GM18867 (cell line): ENCODE measurements around the gene HMOX2.

Experiments used
- ATAC-seq: cut with Tn5 transposase; IDR thresholded peaks from one replicate; pipeline ENCODE4 v1.9.1; 2021; ENCODE audit warnings: mild to moderate bottlenecking, moderate library complexity; ENCODE audit not compliant: unreplicated experiment

The HMOX2 gene

DNA sequence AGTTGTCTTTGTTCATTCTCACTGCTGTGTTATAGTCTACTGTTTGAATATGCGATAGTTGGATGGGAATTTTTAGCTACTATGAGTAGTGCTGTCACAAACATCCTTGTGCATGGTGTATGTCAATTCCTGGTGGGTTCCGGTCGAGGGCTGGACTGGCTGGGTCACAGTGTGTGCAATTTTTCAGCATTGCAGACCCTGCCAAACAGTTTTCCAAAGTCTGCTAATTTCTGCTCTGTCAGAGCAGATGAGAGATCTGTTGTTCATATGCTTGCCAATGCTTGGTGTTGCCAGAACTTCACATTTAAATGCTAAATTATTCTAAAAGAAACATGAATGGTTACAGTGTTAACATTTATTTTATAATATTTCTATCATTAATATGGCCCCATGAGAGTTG, 76.3 kb downstream of the HMOX2 start:
- ATAC-seq: no peak

- ATAC-seq: no peak
Measured at GRCh38 chr16:4556112-4556511, 79.9 kb downstream of the HMOX2 start, which contains the start of gene C16orf96. TSS of gene C16orf96 (plus strand) at chr16:4556340. CDS start at chr16:4556490, 150 bp downstream.

GRCh38 chr16:4556580-4556979, 80.4 kb downstream of the HMOX2 start:
- no peak for ATAC-seq

GRCh38 chr16:4557973-4558372, 81.8 kb downstream of the HMOX2 start:
- ATAC-seq: no peak
